Measurements from ENCODE around the gene MXRA8.

The MXRA8 gene

DNA sequence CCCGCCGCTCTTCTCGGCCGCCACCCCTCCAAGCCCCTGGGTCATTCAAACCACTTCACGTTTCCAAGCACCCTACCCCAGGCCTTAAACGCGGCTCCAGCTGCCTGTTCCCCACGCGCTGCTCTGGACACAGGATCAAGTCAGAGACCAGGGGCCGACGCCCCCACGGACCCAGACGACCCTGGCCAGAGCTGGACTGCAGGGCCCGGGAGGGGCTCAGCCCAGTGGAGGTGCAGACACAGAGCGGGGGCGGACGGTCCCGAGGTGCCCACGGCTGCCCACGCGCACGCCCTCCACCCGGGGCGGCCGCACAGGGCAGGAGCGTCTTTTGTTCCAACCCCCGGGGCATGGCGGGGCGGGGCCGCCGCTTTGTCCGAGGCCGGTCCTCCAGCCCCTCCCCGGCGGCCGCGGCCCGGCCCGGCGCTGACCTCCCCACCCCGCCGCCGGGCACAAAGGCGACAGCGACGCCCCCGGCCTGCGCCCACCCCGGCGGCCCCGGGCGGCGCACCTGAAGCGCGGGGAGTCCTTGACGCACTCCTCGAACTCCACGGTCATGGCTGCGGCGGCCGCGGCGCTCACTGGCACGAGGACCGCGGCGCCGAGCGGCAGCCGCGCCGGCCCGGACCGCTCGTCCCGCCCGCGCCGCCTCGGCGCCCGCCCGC is 51.0 kb downstream of the MXRA8 start:
- no peak for DNase-seq (ENCODE audit: low read depth in 2 of 2)

DNA sequence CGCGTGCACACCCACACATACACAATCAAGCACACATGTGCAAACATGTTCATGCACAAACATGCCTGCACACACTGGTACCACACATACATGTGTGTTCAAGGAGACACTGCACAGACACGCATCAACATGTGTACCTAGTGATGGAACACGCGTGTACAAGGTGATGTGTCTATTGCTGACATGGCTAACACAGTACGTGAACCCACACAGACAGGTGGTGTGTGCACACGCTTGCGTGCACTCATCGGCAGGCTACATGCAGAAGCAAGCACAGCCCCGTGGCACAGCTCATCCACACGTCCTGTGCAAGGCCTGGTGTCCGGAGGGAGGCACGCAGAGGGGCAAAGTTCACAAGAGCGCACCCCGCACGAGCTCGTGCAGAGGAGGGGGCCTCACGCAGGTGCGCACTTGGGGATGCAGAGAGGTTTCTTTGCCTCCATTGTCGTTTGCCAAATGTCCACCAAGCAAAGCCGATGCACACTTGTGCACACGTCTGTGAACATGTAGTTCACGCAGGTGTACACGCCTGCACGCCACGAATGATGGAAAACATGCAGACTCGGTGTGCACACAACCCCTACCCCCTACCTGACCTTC is 51.6 kb downstream of the MXRA8 start:
- no peak for DNase-seq (ENCODE audit: low read depth in 2 of 2)

DNA sequence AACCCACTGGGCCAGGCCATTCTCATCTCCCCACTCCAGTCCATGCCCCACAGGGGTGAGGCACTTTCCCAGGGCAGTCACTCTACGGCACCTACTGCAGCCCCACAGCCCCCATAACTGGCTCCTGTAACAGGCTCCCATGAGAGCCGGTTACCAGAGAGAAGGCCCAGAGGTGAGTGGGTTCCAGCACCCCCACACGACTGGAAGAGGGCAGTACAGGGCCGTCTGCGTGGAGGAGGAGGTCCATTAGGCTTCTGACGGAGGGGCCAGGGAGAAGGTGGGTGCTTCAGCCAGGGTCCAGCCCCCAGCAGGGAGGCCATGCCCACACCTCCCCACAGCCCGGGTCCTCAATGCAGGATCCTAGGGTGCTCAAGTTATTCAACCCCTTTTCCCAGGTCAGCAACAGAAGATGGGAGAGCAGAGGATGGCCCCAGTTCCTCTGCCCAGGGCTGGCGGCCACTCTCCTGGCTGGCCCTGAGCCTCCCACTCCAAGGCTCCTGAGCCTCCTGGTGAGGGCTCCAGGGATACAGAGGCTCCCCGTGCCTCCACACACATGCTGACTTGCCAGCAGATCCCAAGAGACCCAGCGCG is 52.2 kb downstream of the MXRA8 start:
- no peak for DNase-seq (ENCODE audit: low read depth in 2 of 2)

DNA sequence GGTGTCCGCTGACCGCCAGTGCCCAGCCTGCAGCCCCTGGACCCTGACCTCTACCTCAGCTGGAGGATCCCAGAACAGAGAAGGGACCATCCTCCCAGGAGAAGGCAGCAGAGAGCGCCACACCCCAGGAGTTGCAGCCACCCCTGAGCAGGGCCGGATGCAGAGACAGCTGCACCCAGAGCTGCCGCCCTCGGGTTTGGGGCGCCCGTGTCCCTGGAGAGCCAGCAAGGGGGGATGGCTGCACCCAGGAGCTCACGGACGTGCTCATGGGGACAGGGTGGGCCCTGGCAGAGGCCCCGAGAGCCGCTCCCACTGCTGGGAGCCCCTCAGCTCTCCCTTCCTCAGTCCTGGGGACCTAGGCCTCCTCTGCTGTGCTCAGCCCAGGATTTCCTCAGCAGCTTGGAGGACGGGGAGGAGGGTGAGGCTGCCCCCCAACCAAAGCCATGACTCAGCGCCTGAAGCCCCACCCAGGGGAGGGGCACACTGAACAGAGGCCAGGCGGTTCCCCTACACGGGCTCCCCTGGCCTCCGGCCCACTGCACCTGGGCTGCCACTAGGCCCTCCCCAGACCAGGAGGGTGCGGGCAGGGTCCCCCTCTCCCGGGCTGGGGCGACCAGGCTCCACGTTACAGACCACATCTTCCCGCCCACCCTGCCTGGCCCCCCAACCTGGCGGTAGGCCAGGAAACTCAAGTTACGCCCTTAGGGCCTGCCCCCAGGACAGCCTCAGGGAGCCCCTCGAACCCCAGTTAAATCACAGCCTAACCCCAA is 52.9 kb downstream of the MXRA8 start:
- DNase-seq (ENCODE audit: low read depth in 2 of 2): peak in 1 of 2 experiments; percentile 59

DNA sequence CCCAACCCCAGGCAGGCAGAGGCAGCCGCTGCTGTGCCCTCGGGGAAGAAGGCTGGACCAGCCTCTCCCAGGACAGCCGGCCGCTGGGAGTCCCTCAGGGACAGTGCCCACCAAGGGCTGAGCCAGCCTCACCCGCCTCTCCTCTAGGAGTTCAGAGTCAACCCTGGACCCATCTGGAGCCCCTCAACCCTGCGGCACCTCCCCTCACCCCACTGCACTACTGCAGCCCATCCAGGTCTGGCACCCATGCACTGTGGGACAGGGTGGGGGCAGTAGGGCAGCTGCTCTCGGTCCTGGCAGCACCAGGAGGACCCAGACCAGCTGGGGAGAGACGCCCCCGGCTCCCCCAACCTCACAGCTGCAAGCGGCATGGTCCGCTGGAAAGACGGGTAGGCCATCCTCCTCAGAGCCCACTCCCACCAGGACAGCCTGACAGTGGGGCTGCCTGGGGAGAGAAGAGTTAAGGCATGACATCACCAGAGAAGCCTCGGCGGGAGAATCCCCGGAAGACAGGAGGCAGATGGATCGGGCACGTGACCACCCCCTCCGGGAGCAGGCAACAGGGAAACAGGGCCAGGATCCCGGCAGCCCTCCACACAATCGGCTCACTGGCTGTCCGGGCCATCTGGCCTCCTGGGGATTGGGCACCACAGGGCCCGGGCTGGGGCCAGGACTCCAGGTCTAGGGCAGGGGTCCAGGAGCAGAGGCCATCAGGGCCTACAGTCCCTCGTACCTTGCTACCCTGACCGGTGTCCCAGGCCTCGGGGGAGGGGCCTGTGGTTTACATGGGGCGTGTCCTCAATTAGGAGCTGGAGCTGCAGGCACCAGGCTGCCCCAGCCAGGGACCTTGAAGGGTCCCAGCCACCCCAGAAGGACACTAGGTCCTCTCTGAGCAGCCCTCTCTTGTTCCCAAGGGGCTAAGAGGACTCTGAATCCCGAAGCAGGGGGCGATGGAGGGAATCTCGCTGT is 53.7 kb downstream of the MXRA8 start:
- no peak for DNase-seq (ENCODE audit: low read depth in 2 of 2)

DNA sequence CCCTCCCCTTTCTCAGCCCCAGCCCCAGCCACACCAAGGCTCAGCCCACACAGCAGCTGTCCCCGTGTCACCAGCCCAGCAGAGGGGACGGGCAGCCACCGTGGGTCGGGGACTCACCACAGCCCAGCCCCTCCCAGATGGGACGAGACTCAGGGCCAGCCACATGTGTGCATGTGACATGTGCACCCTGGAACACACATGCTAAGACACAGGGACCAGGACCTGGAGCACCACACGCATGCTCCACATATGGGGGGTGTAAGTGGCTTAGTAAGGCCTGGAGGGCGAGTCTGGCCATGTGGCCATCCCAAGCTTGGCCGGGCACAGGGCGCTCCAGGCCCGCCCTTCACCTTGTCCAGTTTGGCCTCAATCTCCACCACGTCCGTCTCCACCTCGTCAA is 54.6 kb downstream of the MXRA8 start:
- no peak for DNase-seq (ENCODE audit: low read depth in 2 of 2)

DNA sequence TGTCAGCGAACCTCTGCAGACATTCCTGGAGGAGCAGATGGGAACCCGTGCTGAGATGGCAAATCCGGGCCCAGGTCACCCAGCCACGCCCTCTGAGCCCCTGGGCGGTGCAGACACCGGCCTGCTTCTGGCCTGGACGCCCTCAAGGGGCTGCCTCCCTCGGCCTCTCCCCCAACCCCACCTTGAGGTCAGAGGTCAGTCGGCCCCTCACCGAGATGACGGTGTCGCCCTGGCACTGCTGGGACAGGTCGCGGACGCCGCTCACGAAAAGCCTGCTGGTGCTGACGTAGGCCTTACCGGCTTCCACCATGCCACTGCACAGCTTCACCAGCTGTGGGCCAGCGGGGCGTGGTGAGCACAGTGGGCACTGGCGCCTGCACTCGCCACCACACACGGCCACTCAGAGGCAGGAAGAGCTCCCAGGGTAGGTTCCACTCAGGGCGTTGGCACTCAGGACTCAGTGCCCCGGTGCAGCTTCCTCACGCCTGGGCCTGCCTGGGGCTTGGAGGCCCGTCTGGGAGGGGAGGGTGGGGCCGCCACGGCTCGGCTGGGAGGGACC is 55.3 kb downstream of the MXRA8 start:
- no peak for DNase-seq (ENCODE audit: low read depth in 2 of 2)
